ENCODE measurements around the gene MYO16.

Gene MYO16

DNA sequence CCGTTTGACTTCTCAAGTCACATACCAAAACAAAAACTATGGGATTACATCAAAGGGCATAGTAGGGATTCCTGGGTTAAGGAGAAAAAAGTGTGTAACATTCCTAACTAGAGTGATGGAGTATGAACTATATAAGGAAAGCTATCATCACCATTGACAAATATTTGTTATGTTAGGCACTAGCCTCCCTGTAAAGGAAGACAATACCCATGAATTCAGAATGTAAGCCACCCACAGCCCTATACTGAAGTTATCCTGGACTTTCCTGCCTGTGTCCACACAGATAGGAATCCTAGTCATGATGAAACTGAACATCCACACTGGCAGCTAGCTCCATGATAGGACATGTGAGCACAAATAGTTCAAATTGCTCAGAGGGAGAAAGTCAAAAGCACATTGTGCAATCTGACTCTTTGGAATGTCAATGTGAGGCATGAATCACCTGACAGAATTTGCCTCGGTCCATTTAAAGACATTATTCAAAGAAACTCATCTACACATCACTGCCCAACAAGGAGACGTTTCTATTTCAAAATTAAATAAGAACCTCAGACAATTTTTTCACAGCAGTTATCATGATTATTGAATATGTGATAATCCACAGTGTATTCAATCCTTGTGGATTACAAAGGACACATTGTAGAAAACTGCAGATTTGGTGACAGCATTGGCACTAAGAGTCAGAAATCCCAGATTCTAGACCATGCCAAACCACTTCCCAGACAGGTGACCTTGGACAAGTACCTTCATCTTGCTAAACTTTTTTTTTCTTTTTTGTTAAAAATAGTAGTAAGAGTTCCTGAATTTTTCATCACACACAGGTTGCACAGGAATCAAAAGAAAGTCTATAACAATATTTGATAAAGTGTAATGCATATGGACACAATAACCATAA lies 627.7 kb downstream of the MYO16 start:
- DNase-seq = no peak

Data from NCI-H774 (cell line).